Spleen (tissue), 11 donors: ENCODE results near the gene LDLRAD4. TPM values are rescaled to one million over a fixed set of nuclear protein-coding genes. Genes with fewer than 3 reads are reported as not detected.

Source experiments
- DNase-seq: peaks from one replicate; pipeline ENCODE4 v3.0.0-alpha.2; 2020
- H3K27ac ChIP-seq, 8 donors: fragments of 200-600 bp; sonication (generic) in 7 of 8; 1 replicate in 4 of 8; 2 replicates in 4 of 8; pipeline versions ENCODE4 v1.5.0 to v1.8.0; 2016 to 2021; ENCODE audit warnings: inconsistent platforms in 4 of 8, mild to moderate bottlenecking in 4 of 8, moderate library complexity in 1 of 8
- H3K27me3 ChIP-seq, 7 donors: fragments of 200-600 bp; sonication (generic) in 6 of 7; replicated peaks in 1 of 7; 1 replicate in 4 of 7; 2 replicates in 3 of 7; pipeline versions ENCODE4 v1.5.0 to v1.8.0; 2016 to 2021; ENCODE audit warnings: inconsistent platforms in 3 of 7, mild to moderate bottlenecking in 1 of 7
- H3K36me3 ChIP-seq, 6 donors: fragments of 200-600 bp; sonication (generic) in 5 of 6; 1 replicate in 4 of 6; 2 replicates in 2 of 6; pipeline versions ENCODE4 v1.5.0 to v1.8.0; 2016 to 2021; ENCODE audit warnings: inconsistent platforms in 2 of 6
- H3K4me1 ChIP-seq, 6 donors: fragments of 200-600 bp; sonication (generic) in 5 of 6; 1 replicate in 3 of 6; 2 replicates in 3 of 6; pipeline versions ENCODE4 v1.5.0 to v1.8.0; 2016 to 2021; ENCODE audit warnings: inconsistent platforms in 3 of 6
- H3K4me3 ChIP-seq, 8 donors: fragments of 200-600 bp; sonication (generic) in 7 of 8; 1 replicate in 4 of 8; 2 replicates in 4 of 8; pipeline versions ENCODE4 v1.5.0 to v1.8.0; 2016 to 2021; ENCODE audit warnings: inconsistent platforms in 4 of 8, mild to moderate bottlenecking in 4 of 8, moderate library complexity in 2 of 8
- H3K9me3 ChIP-seq, 8 donors: fragments of 200-600 bp; sonication (generic) in 7 of 8; 1 replicate in 4 of 8; 2 replicates in 4 of 8; pipeline versions ENCODE4 v1.5.0 to v1.8.0; 2016 to 2021; ENCODE audit warnings: inconsistent platforms in 4 of 8
- CTCF ChIP-seq, 11 experiments: fragments of 200-600 bp in 7 of 11; fragments of 450-650 bp in 4 of 11; sonication (generic) in 4 of 11; IDR thresholded peaks in 8 of 11; conservative IDR thresholded peaks in 3 of 11; 1 replicate in 7 of 11; 2 replicates in 4 of 11; pipeline versions ENCODE4 v1.4.0 to v1.8.0; 2016 to 2021; ENCODE audit warnings: antibody characterized with exemption in 11 of 11, inconsistent platforms in 4 of 11, mild to moderate bottlenecking in 1 of 11
- POLR2A ChIP-seq, 3 donors: fragments of 450-650 bp; IDR thresholded peaks; one replicate each; pipeline ENCODE4 v1.5.1; 2017; ENCODE audit warnings: antibody characterized with exemption in 3 of 3, mild to moderate bottlenecking in 1 of 3
- POLR2AphosphoS5 ChIP-seq, 3 donors: sonication (generic); formaldehyde crosslinking; IDR thresholded peaks; one replicate each; pipeline ENCODE4 v1.5.1; 2017; ENCODE audit warnings: antibody characterized with exemption in 3 of 3
- WGBS, 5 donors: extraction: QIAGEN DNeasy Blood & Tissue Kit in 3 of 5; methylation state at CpG; one replicate each; pipeline versions ENCODE4 v1.1.5 to v1.1.7; 2013 to 2018; 5-methylcytosine and 5-hydroxymethylcytosine counted together
- intact Hi-C: fragments of 100-400 bp; cut with DNase I; formaldehyde crosslinking; loops from one replicate; pipeline ENCODE4 v1.15.0; 2023; ENCODE audit warnings: low total_unique reads
- polyA plus RNA-seq, 3 donors: library from polyadenylated mRNA; stranded (reverse); fragments of 200-250 nt; gene quantifications; one replicate each; pipeline ENCODE4 v1.2.1, GENCODE V29; 2013
- total RNA-seq, 7 donors: library from RNA; depleted of rRNA in 3 of 7; stranded (reverse); fragments of >200 nt in 3 of 7; fragmentation: NEBNext Ultra II Directional in 4 of 7; extraction: Animal tissue kit (Norgen Biotek cat#: 25700) in 4 of 7; gene quantifications; one replicate each; pipeline versions ENCODE4 v1.1.0 to v1.2.1, GENCODE V29; 2016 to 2021
- donor health status: healthy with polysubstance abuse.
- donor health status: DM: no; HTN: no; CAD: no; lungs with moderate emphysema.
- donor health status: DM: no; HTN: no; CAD: no.
- donor health status: Bipolar disorder and iron deficiency.
- donor health status: healthy.
- donor health status: DM: no; HTN: no; CAD: no.
- donor health status: DM: yes; HTN: yes; CAD: no.

LDLRAD4 gene
- total and polyA plus RNA-seq, 10 donors: 4.5 to 80.8 (median 46.4) TPM

- no peak overlapping the region for H3K4me3 ChIP-seq
- no peak for TF ChIP-seq CTCF (IDR thresholded peaks at IDR 0.05 in 8 of 11, conservative IDR thresholded peaks at IDR 0.05 in 3 of 11)
- TF ChIP-seq POLR2AphosphoS5 (IDR thresholded peaks at IDR 0.05): no peak
- TF ChIP-seq POLR2A (IDR thresholded peaks at IDR 0.05): no peak
- WGBS, 5 donors: 89 to 93% (median 92%) methylated on average over 8 of the region's 8 CpGs
- H3K27ac ChIP-seq: no peak overlapping the region
- DNase-seq: no peak
- intact Hi-C loops: no loop called here
- no peaks in the 10 kb centered on the region for H3K9me3 ChIP-seq
- H3K36me3 ChIP-seq: peaks cover 0 to 7% (median 0%) of the 10 kb centered on the region in 6 donors
- peaks cover 0 to 6% (median 0%) of the 10 kb centered on the region in 6 donors for H3K4me1 ChIP-seq
- H3K27me3 ChIP-seq: no peaks in the 10 kb centered on the region
Measured at GRCh38 chr18:13444430-13445240, 226.1 kb downstream of the LDLRAD4 start.

- H3K4me1 ChIP-seq: peaks cover 0 to 8% (median 1%) of the 10 kb centered on the region in 6 donors
- TF ChIP-seq POLR2A (IDR thresholded peaks at IDR 0.05): no peak
- TF ChIP-seq CTCF (IDR thresholded peaks at IDR 0.05 in 8 of 11, conservative IDR thresholded peaks at IDR 0.05 in 3 of 11): no peak
- no peak for TF ChIP-seq POLR2AphosphoS5 (IDR thresholded peaks at IDR 0.05)
- H3K9me3 ChIP-seq: no peaks in the 10 kb centered on the region
- DNase-seq: no peak
- H3K27me3 ChIP-seq: no peaks in the 10 kb centered on the region
- 70 to 78% (median 78%) methylated on average over 6 of the region's 6 CpGs for WGBS, 5 donors
- peaks cover 0 to 5% (median 0%) of the 10 kb centered on the region in 6 donors for H3K36me3 ChIP-seq
- no peak overlapping the region for H3K4me3 ChIP-seq
- intact Hi-C loops: no loop called here
- H3K27ac ChIP-seq: no peak overlapping the region
Measured at GRCh38 chr18:13445241-13445897, 226.8 kb downstream of the LDLRAD4 start.

GRCh38 chr18:13446024-13446423 lies 227.5 kb downstream of the LDLRAD4 start:
- intact Hi-C loops: no loop called here
- Histone ChIP-seq H3K36me3 (no peaks in the 10 kb centered on the region), H3K27me3 (no peaks in the 10 kb centered on the region), H3K9me3 (no peaks in the 10 kb centered on the region), H3K4me1 (peaks cover under 1 to 15% (median 7%) of the 10 kb centered on the region in 6 donors), H3K27ac (no peak overlapping the region), H3K4me3 (no peak overlapping the region)
- 95 to 99% (median 96%) methylated on average over 6 of the region's 6 CpGs for WGBS, 5 donors
- DNase-seq: no peak
- TF ChIP-seq POLR2A (IDR thresholded peaks at IDR 0.05) (no peak), POLR2AphosphoS5 (IDR thresholded peaks at IDR 0.05) (no peak), CTCF (IDR thresholded peaks at IDR 0.05 in 8 of 11, conservative IDR thresholded peaks at IDR 0.05 in 3 of 11) (no peak)
